SK-N-SH treated with all-trans-retinoic acid at 6 μM for 48 hours (cell line): ENCODE results near the gene APOLD1.

Experiments
- ATAC-seq: fragments of 200-7000 bp; cut with Tn5 transposase; 3 replicates; pipeline ENCODE4 v1.9.1; 2020; ENCODE audit warnings: mild to moderate bottlenecking, moderate library complexity
- ARNTL ChIP-seq: fragments of 450-650 bp; formaldehyde crosslinking; IDR thresholded peaks from 2 replicates; pipeline ENCODE4 v1.5.0; 2020; ENCODE audit warnings: low read depth, mild to moderate bottlenecking, moderate library complexity, borderline replicate concordance
- BACH2 ChIP-seq: fragments of 250-450 bp; sonication (Bioruptor Pico); IDR thresholded peaks from 2 replicates; pipeline ENCODE4 v1.9.0; 2021; ENCODE audit warnings: mild to moderate bottlenecking, borderline replicate concordance
- CREB5 ChIP-seq: fragments of 250-450 bp; sonication (Bioruptor Pico); IDR thresholded peaks from 2 replicates; pipeline ENCODE4 v1.5.1; 2020; ENCODE audit warnings: low read depth, mild to moderate bottlenecking, moderate library complexity
- CSDC2 ChIP-seq: fragments of 250-450 bp; sonication (Bioruptor Pico); IDR thresholded peaks from 2 replicates; pipeline ENCODE4 v1.5.0; 2020; ENCODE audit warnings: mild to moderate bottlenecking, moderate library complexity
- CSRNP3 ChIP-seq: fragments of 250-450 bp; sonication (Bioruptor Pico); IDR thresholded peaks from 2 replicates; pipeline ENCODE4 v1.5.1; 2021; ENCODE audit warnings: mild to moderate bottlenecking, moderate library complexity
- ESRRG ChIP-seq: fragments of 250-450 bp; sonication (Bioruptor Pico); IDR thresholded peaks from 2 replicates; pipeline ENCODE4 v1.6.1; 2021; ENCODE audit warnings: mild to moderate bottlenecking
- GLIS3 ChIP-seq: fragments of 250-450 bp; sonication (Bioruptor Pico); IDR thresholded peaks from 2 replicates; pipeline ENCODE4 v1.5.0; 2020; ENCODE audit warnings: mild to moderate bottlenecking, moderate library complexity
- ISL1 ChIP-seq: fragments of 250-450 bp; sonication (Bioruptor Pico); IDR thresholded peaks from 2 replicates; pipeline ENCODE4 v2.1.2; 2022; ENCODE audit warnings: mild to moderate bottlenecking, moderate library complexity
- OSR1 ChIP-seq: fragments of 250-450 bp; sonication (Bioruptor Pico); IDR thresholded peaks from 2 replicates; pipeline ENCODE4 v1.8.0; 2022; ENCODE audit warnings: moderate library complexity, mild to moderate bottlenecking, inconsistent platforms
- PPARA ChIP-seq: fragments of 250-450 bp; sonication (Bioruptor Pico); IDR thresholded peaks from 2 replicates; pipeline ENCODE4 v1.5.0; 2020; ENCODE audit warnings: mild to moderate bottlenecking, borderline replicate concordance
- RARB ChIP-seq: fragments of 250-450 bp; sonication (Bioruptor Pico); IDR thresholded peaks from 2 replicates; pipeline ENCODE4 v1.8.0; 2021; ENCODE audit warnings: mild to moderate bottlenecking, moderate library complexity
- SNAI2 ChIP-seq: fragments of 250-450 bp; sonication (Bioruptor Pico); IDR thresholded peaks from 2 replicates; pipeline ENCODE4 v1.5.0; 2020; ENCODE audit warnings: mild to moderate bottlenecking, moderate library complexity
- TCF4 ChIP-seq: fragments of 250-450 bp; sonication (Bioruptor Pico); IDR thresholded peaks from 2 replicates; pipeline ENCODE4 v1.8.0; 2021; ENCODE audit warnings: mild to moderate bottlenecking, moderate library complexity, borderline replicate concordance
- TOX ChIP-seq: fragments of 250-450 bp; sonication (Bioruptor Pico); IDR thresholded peaks from 2 replicates; pipeline ENCODE4 v1.8.0; 2021; ENCODE audit warnings: mild to moderate bottlenecking, moderate library complexity, borderline replicate concordance
- TSHZ2 ChIP-seq: fragments of 250-450 bp; sonication (Bioruptor Pico); IDR thresholded peaks from 2 replicates; pipeline ENCODE4 v1.5.0; 2020; ENCODE audit warnings: mild to moderate bottlenecking, moderate library complexity
- ZC3H10 ChIP-seq: fragments of 250-450 bp; sonication (Bioruptor Pico); IDR thresholded peaks from 2 replicates; pipeline ENCODE4 v1.5.1; 2021; ENCODE audit warnings: mild to moderate bottlenecking, moderate library complexity
- ZFP3 ChIP-seq: fragments of 250-450 bp; sonication (Bioruptor Pico); IDR thresholded peaks from 2 replicates; pipeline ENCODE4 v1.5.0; 2020; ENCODE audit warnings: mild to moderate bottlenecking, moderate library complexity
- ZFP30 ChIP-seq: fragments of 450-650 bp; formaldehyde crosslinking; IDR thresholded peaks from 2 replicates; pipeline ENCODE4 v1.5.0; 2022; ENCODE audit warnings: mild to moderate bottlenecking, moderate library complexity
- ZNF565 ChIP-seq: fragments of 450-650 bp; formaldehyde crosslinking; conservative IDR thresholded peaks from 2 replicates; pipeline ENCODE4 v1.5.0; 2020; ENCODE audit warnings: low read depth, mild to moderate bottlenecking, moderate library complexity
- ZNF70 ChIP-seq: fragments of 450-650 bp; formaldehyde crosslinking; IDR thresholded peaks from 2 replicates; pipeline ENCODE4 v1.5.0; 2020; ENCODE audit warnings: mild to moderate bottlenecking, moderate library complexity
- ZNF8 ChIP-seq: fragments of 450-650 bp; formaldehyde crosslinking; IDR thresholded peaks from 2 replicates; pipeline ENCODE4 v1.5.0; 2020; ENCODE audit warnings: mild to moderate bottlenecking, moderate library complexity

The APOLD1 gene

GRCh38 chr12:12836571-12836970, 51.1 kb downstream of the APOLD1 start:
- TF ChIP-seq GLIS3 (CRISPR knock-in tag) (no peak), PPARA (no peak), CREB5 (no peak), RARB (CRISPR knock-in tag) (no peak), OSR1 (CRISPR knock-in tag) (no peak), ZNF70 (CRISPR knock-in tag) (no peak), ZFP3 (CRISPR knock-in tag) (no peak)
- ATAC-seq, result no peak

- peak; percentile 68 for ATAC-seq
- TF ChIP-seq TOX (CRISPR knock-in tag), result no peak
- TF ChIP-seq ISL1 (CRISPR knock-in tag), result no peak
- TF ChIP-seq CREB5, result no peak
- no peak for TF ChIP-seq ZNF70 (CRISPR knock-in tag)
- TF ChIP-seq TSHZ2 (CRISPR knock-in tag), result no peak
- TF ChIP-seq CSDC2 (CRISPR knock-in tag), result no peak
- no peak for TF ChIP-seq ZC3H10 (CRISPR knock-in tag)
- TF ChIP-seq ARNTL (CRISPR knock-in tag), result no peak
- TF ChIP-seq RARB (CRISPR knock-in tag), result no peak
- TF ChIP-seq ZFP30 (CRISPR knock-in tag), result no peak
- no peak for TF ChIP-seq BACH2 (CRISPR knock-in tag)
- TF ChIP-seq OSR1 (CRISPR knock-in tag), result no peak
- TF ChIP-seq ESRRG, result no peak
- no peak for TF ChIP-seq GLIS3 (CRISPR knock-in tag)
- TF ChIP-seq TCF4 (CRISPR knock-in tag), result no peak
- TF ChIP-seq SNAI2 (CRISPR knock-in tag), result no peak
- TF ChIP-seq CSRNP3, result no peak
These were observed 51.8 kb downstream of the APOLD1 start for GRCh38 chr12:12837025-12837812.

- no peak for TF ChIP-seq TSHZ2 (CRISPR knock-in tag)
- TF ChIP-seq CREB5, result no peak
- no peak for TF ChIP-seq TOX (CRISPR knock-in tag)
- TF ChIP-seq SNAI2 (CRISPR knock-in tag), result no peak
- no peak for TF ChIP-seq ZFP3 (CRISPR knock-in tag)
- no peak for TF ChIP-seq ZNF70 (CRISPR knock-in tag)
- TF ChIP-seq ZNF565, result no peak
- TF ChIP-seq OSR1 (CRISPR knock-in tag), result no peak
- TF ChIP-seq ZNF8, result no peak
- TF ChIP-seq GLIS3 (CRISPR knock-in tag), result no peak
- TF ChIP-seq ZFP30 (CRISPR knock-in tag), result no peak
- TF ChIP-seq RARB (CRISPR knock-in tag), result no peak
- no peak for TF ChIP-seq TCF4 (CRISPR knock-in tag)
- no peak for TF ChIP-seq ISL1 (CRISPR knock-in tag)
- ATAC-seq, result no peak
These were observed 52.3 kb downstream of the APOLD1 start for GRCh38 chr12:12837813-12838153.
